ENCODE measurements around the gene KIF18B.

KIF18B gene

DNA sequence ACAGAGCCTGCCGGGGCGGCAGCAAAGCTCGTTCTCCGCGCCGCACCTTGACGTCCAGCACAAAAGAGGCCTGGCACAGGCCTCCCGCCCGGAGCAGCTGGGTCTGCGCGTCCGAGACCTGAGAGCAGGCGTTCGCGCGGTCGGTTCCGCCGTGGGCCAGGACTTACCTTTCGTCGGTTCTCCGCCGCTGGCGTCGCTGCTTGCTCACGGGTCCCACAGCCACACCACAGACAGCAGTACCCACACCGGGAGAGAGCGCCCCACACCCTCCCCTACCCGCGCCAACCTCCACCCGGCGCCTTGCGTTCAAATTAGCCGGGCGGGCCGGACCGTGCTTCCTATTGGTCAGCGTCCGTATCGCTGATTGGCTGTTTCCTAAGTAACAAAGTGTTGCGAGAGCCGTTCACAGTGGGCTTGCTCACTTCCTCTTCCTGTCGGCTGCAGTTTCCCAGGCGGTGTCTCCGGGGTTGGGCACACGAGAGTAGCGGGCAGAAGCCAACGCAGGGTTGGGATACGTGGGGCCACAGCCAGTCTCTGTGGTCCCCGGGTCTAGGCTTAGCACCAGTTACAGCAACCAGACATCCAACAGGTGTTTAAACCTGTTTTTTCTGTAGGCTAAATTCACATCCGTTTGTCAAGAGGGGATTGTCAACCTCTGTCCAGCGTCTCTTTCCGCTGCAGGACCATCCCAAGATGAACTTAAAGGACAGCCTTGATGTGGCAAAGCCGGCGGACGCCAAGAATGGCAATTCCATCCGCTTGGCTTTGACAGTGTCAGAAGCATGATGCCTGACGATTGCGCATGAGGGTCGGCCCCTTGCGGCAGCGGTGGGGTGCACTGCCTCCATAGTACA is at the start of gene KIF18B:
TSS of gene KIF18B (minus strand) at position 313 of the 854 bp plus-strand sequence. CDS start 11,429 bp downstream, outside the sequence.
- FAIRE-seq, result peak; percentile 94

- FAIRE-seq, result no peak
Observed at GRCh38 chr17:44996304-44996703, 48.7 kb upstream of the KIF18B start.

DNA sequence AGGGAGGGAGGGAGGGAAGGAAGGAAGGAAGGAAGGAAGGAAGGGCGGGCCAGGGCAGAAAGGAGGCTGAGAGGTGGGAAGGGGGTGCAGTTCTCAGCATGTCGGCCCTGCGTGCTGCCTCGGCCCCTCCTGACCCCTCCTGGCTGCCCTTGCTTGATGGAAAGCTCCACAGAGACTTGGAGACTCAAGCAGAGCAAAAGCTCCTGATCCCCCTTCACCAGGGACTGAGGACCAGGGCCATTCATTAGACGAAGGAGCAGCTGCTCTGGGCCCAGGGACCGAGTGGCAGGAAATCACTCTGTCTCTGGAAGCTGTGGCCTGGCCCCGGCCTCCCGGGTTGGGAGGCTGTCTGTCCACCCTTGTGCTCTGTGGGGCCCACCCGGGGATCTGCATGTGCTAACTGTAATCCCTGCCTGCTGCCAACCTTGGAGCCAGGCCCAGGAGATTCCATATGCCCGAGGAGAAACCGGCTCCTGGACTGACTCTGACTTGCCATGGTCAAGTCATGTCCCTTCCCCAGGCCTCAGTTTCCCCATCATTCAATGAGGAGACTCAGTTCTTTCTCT is 47.9 kb upstream of the KIF18B start:
- FAIRE-seq, result no peak

DNA sequence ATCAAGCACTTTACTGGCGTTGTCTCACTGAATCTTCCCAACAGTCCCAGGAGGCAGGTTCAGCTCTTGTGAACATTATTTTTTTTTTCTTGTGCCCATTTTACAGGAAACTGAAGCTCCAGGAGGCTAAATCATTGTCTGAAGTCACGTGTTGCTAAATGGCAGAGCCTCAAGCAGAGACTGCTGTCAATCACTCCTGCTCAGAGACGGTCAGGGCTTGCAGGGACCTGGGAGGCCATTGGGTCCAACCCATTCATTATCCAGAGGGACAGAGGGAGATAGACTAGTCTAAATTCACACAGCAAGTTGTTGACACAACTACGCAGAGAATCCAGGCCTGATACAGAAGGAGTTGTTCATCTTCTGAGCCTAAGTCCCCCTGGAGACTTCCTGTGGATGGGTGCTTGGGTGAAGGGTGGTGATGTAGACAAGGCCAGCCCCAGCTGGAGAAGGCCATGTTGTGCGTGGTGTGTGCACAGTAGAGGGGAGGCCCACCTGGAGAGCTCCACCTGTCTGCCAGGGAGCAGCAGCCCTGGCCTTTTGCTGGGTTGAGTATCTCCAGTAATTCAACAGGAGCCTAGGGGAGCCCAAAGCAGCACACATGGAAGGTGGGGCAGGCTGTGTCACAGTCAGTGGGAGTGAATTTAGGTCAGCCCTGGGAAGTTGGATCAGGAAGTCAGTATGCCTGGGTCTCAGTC is 44.8 kb upstream of the KIF18B start:
- no peak for FAIRE-seq

DNA sequence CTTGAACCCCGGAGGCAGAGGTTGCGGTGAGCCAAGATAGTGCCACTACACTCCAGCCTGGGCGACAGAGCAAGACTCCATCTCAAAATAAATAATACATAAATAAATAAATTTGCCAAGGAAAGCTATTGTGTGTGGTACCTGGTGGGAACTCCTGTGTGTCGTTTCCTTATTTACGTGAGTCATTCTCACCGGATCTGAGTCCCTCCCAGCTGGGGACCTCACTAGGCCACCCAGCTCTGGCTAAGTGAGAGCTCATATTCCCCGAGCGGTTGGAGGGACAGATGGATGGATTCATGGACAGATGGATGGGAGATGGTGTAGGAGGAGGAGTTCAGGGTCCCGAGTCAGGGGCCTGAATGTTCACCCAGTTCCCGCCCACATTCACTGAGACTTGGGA is 43.4 kb upstream of the KIF18B start:
- FAIRE-seq, result no peak

DNA sequence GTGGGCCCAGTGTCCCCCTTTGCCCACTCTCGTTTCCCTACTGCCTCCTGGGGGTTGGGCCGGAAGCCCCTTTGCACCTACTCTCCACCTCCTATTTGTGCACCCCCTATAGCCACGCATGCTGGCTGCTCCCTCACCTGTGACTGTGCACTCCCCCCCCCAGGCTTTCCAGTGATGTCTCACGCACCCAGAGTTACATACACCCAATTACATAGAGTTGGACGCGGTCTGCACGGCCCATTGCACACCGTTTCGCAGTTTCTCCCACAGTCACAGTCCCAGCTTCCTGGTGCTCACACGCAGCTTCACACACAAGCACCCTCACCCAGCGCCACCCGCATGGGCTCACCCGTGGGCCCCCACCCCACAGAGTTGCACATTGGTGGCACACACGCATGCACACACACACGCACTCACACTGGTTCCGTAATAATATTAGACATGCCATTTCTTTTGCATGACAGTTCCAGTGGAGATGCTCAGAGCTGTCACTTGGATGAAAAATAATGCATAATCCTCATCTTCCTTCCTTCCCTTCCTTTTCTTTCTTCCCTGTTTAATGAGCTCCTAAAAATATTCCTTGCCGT is 42.1 kb upstream of the KIF18B start:
- FAIRE-seq, result no peak

- FAIRE-seq, result no peak
Observed at GRCh38 chr17:44988044-44988942, 40.7 kb upstream of the KIF18B start.

- no peak for FAIRE-seq
Observed at GRCh38 chr17:44983563-44983962, 36.0 kb upstream of the KIF18B start.

DNA sequence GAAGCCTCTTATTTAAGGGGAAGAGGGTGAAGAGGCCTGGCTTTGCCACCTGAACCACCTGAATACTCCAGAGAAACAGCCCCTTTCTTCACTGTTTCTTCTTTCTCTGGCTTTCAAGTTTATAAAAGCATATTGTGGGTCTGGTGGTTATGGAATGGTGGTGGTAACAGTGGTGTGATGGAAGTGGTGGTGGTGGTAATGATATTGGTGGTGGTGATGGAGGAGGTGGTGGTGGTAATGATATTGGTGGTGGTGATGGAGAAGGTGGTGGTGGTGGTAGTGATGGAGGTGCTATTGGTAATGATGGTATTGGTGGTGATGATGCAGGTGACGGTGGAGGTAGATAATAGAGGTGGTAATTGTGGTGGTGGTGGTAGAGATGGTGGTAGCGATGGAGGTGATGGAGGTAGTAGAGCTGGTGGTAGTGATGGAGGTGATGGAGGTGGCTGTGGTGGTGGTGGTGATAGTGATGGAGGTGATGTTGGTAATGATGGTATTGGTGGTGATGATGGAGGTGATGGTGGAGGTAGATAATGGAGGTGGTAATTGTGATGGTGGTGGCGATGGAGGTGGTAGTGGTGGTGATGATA is 34.6 kb upstream of the KIF18B start:
- no peak for FAIRE-seq

GRCh38 chr17:44981221-44981968 is 33.8 kb upstream of the KIF18B start:
- no peak for FAIRE-seq

DNA sequence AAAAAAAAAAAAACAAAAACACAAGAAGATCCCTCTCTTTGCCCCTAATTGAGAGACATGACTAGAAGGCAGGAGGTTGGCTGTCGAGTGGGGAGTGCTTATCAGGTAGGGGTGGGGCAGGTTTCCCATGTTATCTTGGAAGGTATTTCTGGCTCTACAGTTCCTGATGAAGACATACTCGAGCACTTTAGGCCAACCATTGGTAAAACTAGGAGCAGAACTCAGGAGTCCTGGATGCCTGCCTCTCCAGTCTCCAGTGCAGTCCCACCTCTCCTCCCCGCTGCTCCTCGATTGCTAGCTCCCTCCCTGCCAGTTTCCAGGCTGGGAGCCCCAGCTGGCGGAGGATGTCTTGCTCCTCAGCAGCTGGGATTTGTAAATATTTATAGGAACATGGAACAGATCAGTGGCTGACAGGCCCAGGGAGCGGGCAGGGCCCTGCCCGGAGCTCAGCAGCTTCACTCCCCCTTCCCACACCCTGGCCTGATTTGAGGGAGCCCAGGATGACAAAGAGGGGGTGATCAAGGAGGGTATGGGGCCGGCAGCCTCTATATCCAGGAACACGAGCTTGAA is 31.9 kb upstream of the KIF18B start:
- FAIRE-seq, result no peak

DNA sequence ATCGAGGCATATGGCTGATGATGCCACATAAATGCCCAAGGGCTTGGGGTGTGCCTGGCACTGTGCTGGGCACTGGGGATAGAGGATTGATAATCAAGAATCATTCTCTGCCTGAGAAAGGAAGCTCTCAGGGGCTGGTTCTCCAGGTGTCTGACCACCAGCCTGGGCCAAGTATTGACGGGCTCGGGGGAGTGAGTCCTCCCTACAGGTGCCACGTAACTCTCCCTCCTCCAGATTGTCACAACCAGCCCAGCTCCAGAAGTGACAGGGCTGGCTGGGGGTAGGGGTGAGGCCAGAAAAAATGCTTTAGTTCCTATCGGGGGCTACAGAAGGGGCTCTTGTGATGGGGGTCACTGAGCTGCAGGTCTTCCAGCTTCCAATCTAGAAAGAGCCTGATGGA is 31.2 kb upstream of the KIF18B start:
- no peak for FAIRE-seq

DNA sequence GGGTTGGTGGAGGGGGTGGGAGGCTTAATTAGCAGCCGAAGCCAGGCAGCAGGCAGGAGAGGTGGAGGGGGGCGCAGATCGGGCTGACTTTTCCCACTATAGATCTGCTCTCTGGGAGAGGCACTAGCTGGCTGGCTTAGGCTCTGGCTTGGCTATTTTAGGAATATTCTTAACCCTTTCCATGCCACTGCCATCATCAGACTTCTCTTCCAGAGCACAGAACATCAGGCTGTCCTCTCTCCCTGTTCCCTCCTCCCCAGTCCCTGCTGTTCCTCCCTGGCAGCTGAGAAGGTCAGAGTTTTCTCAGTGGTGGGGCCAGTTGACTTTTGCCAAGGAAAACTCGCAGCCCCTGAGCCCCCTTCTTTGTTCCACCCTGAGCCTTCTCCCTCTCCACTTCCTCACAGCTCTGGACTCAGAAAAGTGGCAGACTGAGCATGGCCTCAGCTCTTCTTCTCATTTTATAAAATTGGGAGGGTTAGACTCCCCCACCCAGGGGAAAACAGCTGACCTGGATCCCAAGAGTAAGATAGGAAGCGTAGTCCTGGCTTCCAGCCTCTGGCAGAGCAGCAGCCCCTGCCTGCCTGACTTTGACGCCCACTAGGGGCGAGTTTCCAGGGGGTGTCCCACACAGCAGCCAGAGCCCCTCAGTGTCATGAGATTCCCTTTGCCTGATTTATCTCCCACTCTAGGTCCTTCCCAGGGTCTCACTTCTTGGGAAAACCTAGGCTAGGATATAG is 30.4 kb upstream of the KIF18B start:
- no peak for FAIRE-seq

- FAIRE-seq, result no peak
Observed at GRCh38 chr17:44977065-44977464, 29.5 kb upstream of the KIF18B start.

DNA sequence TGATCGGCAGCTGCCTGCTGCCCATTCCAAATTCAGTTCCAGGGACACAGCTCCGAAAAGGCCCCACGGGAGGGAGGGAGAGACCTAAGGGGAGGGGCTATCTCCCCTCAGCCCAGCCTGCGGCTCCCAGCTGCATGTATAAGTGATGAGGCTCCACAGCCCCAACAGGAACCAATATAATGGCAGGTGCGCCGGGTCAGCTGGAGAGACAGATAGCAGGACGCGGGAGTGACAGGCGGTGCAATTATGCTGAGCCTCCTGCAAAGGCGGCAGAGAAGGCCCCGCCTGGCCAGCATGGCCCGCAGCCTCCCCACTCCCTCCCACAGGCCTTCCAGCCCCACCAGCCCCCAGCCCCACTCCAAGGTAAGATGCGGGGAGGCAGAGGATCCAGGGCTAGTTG is 28.6 kb upstream of the KIF18B start:
- FAIRE-seq, result no peak

- peak; percentile 90 for FAIRE-seq
Observed at GRCh38 chr17:44972953-44973352, 25.4 kb upstream of the KIF18B start.

DNA sequence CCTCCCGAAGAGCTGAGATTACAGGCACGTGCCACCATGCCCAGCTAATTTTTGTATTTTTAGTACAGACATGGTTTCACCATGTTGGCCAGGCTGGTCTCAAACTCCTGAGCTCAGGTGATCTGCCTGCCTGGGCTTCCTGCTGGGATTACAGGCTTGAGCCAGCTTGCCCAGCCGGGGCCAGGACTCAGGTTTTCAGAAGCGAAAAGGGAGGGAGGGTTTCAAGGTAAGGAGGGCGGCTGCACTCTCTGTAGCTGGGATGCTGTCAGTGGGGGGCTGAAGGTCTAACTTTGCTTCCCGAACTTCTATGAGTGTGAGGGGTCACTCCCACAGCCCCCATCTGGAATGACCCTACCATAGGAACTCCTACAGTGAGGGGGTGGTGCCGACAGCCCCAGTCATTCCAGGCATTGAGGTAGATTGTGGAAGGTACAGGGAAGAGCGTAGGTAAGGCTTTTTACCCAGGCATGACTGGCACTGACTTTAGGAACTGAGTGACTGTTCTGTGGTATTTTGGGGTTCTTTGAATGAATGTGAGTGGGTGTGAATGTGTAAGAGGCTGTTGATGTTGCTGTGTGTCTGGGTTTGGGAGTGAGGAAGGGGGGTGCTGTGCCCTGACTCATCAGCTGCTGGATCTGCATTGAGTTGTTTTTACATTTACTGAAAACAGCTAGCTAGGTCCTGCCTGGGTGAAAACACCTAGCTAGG is 24.4 kb upstream of the KIF18B start:
- FAIRE-seq, result peak; percentile 47

- FAIRE-seq, result peak; percentile 33
Observed at GRCh38 chr17:44970136-44970741, 22.7 kb upstream of the KIF18B start.

All from G401.6 (cell line).